Ectodermal cell (in vitro differentiated cells): Measurements from ENCODE around the gene HHATL.

Source experiments
- H3K27ac ChIP-seq: 2 replicates; pipeline ENCODE4 v1.7.0; 2013; ENCODE audit warnings: mild to moderate bottlenecking, low read depth, low read length; ENCODE audit not compliant: insufficient read depth, poor library complexity, severe bottlenecking
- H3K27me3 ChIP-seq: 2 replicates; pipeline ENCODE4 v1.7.0; 2013; ENCODE audit warnings: mild to moderate bottlenecking, low read length; ENCODE audit not compliant: insufficient read depth, control insufficient read depth, poor library complexity, severe bottlenecking
- H3K36me3 ChIP-seq: one replicate; pipeline ENCODE4 v1.7.0; 2013; ENCODE audit warnings: low read length; ENCODE audit not compliant: control insufficient read depth, insufficient read depth
- H3K4me1 ChIP-seq: one replicate; pipeline ENCODE4 v1.7.0; 2013; ENCODE audit warnings: low read length; ENCODE audit not compliant: control insufficient read depth, insufficient read depth
- H3K4me3 ChIP-seq: 2 replicates; pipeline ENCODE4 v1.7.0; 2013; ENCODE audit warnings: low read depth, low read length, control low read depth; ENCODE audit not compliant: insufficient read depth
- H3K9me3 ChIP-seq: 2 replicates; pipeline ENCODE4 v1.7.0; 2013; ENCODE audit warnings: mild to moderate bottlenecking, low read length, moderate library complexity; ENCODE audit not compliant: control insufficient read depth
- WGBS, 2 experiments: methylation state at CpG; one replicate each; pipeline ENCODE4 v1.1.7; 2013; ENCODE audit warnings: missing lambda C conversion rate in 2 of 2; 5-methylcytosine and 5-hydroxymethylcytosine counted together

Gene HHATL

DNA sequence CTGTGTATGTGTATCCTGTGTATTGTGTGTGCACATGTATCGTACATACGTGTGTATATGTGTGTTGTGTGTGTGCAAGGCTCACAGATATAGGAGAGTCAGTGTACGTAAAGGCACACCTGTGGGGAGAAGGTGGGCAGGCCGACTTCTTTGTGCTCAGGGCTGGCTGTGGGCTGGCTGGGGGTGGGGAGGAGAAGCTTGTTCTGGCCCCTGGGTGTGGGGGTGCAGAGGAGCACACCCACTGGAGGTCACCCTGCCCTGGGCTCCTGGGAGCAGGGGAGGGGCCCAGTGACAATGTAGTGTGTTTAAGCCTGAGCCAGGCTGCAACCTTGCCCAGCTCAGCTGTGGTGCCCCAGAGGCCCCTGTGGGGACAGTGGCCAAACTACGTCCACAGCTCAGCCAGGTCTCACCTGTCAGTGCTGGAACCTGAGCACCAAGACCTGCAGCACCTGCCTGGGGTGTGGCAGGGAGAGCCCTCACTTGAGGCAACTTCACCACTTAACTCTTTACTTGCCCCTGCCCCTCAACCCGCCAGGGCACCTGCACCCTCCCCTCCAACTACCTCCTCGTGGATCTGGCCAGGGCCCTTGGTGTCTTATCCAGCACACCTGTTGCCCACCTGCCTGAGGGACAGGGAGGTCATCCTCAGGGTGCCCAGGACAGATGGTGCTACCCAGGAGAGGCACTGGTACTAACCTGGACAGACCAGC, 2.6 kb upstream of the HHATL start:
- no peaks in the 10 kb centered on the region for H3K27me3 ChIP-seq

DNA sequence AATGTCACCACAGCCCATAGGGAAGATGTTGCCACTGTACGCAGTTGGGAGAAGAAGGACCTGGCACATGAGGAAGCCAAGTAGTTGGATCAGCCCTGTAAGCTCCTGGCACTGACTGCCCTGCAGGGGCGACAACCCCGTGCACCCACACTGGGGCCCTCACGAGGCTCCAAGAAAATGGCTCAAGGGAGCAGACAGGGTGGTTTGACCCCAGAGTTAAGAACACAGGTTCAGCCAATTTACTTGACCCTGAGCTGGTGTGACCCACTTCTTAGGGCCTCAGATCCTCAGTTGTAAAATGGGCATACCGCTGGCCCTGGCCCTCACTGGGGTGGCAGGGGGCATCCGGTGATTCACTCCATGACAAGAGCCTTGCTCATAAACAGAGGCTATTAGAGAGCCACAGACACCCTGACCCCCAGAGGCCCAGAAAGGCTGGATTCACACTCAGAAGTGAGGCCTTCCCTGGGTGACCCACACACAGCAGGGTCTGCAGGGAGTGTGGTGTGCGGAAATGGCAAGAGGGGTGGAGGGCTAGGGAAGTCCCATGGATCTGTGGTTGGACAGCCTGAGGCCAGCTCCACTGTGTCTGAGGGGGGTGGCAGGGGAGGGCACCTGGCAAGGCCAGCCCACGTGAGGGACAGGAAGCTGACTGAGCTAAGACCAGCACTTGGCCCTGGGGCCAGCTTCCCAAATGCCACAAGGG, 1.7 kb upstream of the HHATL start:
- H3K4me3 ChIP-seq = no peak overlapping the region
- 90 to 92% methylated on average over 8 of the region's 8 CpGs for WGBS, 2 experiments
- no peaks in the 10 kb centered on the region for H3K36me3 ChIP-seq
- H3K27ac ChIP-seq = no peak overlapping the region
- H3K27me3 ChIP-seq = no peaks in the 10 kb centered on the region
- no peaks in the 10 kb centered on the region for H3K9me3 ChIP-seq
- H3K4me1 ChIP-seq = no peaks in the 10 kb centered on the region

More for the DNA sequence above, 2.6 kb upstream of the HHATL start:
- 84 to 88% methylated on average over 7 of the region's 7 CpGs for WGBS, 2 experiments
- no peaks in the 10 kb centered on the region for H3K36me3 ChIP-seq
- H3K4me1 ChIP-seq = no peaks in the 10 kb centered on the region
- no peak overlapping the region for H3K27ac ChIP-seq
- no peak overlapping the region for H3K4me3 ChIP-seq
- no peaks in the 10 kb centered on the region for H3K9me3 ChIP-seq

DNA sequence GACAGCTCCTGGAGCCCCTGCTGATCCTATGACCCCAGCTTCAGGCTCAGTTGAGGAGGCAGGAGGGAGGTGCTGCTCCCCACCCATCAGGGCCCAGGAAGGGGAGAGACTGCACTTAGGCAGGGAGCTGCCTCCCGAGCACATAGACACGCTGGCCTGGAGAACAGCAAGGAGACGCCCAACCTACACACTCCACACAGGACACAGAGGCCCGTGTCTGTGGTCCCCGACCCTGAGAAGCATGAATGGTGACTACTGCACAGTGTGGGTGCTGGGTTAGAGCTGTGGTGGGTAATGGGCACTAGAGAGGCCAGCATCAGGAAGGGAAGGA, 1.1 kb upstream of the HHATL start:
- Histone ChIP-seq H3K4me1 (no peaks in the 10 kb centered on the region), H3K36me3 (no peaks in the 10 kb centered on the region), H3K27ac (no peak overlapping the region), H3K9me3 (no peaks in the 10 kb centered on the region), H3K4me3 (no peak overlapping the region), H3K27me3 (no peaks in the 10 kb centered on the region)
- 81 to 97% methylated on average over 5 of the region's 5 CpGs for WGBS, 2 experiments

DNA sequence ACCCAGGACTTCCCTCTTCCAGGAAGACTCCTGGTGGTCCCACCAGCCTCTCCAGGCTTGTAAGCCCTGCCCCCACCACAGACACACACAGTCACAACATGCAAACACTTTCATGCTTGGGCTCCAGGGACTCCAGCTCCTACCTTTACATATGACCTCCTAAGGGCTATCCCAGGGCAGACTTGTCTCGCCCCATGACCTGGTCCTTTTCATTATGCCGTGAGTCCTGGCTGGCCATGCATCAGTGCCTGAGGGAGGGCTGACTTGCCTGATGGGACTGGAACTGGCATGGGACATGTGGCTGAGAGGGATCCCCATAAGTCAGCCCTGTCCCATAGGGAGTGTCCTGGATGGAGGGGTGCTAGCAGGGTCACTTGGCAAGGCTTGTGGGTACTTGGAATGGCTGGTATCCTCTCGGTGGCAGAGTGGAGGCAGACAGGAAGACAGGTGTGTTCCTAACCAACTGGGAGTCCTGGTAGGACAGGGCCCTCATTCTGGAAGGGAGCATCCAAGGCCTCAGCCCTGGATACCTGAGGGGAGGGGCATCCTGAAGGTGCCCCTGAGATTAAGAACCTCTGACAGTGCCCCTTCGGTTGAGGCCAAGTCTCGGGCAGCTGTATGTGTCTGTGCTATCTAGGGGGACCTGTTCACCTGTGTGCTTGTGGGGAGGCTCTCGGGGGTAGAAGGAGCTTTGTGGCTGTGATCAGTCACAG, 540 bp upstream of the HHATL start:
- 89 to 90% methylated on average over 6 of the region's 6 CpGs for WGBS, 2 experiments
- Histone ChIP-seq H3K27ac (no peak overlapping the region), H3K9me3 (no peaks in the 10 kb centered on the region), H3K4me1 (no peaks in the 10 kb centered on the region), H3K4me3 (no peak overlapping the region), H3K36me3 (no peaks in the 10 kb centered on the region), H3K27me3 (no peaks in the 10 kb centered on the region)

DNA sequence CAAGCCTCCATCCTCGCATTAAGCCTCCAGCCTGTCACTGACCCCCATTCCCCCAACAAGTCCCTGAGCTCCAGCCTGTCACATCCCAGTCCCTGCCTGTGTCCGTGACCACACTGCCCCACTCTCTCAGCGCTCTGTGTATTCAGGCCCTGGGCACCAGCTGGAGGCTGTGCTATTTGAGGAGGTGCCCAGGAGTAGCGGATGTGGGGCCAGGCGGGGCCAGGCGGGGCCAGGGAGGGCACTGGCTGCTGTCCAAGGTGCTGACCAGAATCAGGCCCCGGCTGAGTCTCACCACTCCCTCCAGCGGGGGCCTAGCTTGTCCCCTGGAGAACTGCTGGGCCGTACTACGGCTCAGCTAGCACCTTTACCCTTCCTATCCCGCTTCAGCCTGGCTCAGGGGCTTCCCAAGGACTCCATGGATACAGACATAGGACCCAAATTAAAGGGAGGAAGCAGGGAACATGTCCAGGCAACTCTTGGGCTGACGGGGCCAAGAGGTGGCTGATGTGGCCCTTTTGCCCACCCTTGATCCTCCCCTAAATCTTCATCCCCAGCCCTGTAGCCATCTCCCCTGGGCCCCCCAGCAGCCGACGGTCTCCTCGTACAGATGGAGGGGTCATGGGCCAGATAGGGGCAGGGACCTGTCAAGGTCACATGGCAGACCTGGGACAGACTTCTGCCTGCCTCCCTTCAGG, 1.1 kb downstream of the HHATL start:
- Histone ChIP-seq H3K4me1 (no peaks in the 10 kb centered on the region), H3K27ac (no peak overlapping the region), H3K27me3 (no peaks in the 10 kb centered on the region), H3K9me3 (no peaks in the 10 kb centered on the region), H3K4me3 (no peak overlapping the region), H3K36me3 (no peaks in the 10 kb centered on the region)
- WGBS, 2 experiments = 36 to 37% methylated on average over 15 of the region's 15 CpGs

DNA sequence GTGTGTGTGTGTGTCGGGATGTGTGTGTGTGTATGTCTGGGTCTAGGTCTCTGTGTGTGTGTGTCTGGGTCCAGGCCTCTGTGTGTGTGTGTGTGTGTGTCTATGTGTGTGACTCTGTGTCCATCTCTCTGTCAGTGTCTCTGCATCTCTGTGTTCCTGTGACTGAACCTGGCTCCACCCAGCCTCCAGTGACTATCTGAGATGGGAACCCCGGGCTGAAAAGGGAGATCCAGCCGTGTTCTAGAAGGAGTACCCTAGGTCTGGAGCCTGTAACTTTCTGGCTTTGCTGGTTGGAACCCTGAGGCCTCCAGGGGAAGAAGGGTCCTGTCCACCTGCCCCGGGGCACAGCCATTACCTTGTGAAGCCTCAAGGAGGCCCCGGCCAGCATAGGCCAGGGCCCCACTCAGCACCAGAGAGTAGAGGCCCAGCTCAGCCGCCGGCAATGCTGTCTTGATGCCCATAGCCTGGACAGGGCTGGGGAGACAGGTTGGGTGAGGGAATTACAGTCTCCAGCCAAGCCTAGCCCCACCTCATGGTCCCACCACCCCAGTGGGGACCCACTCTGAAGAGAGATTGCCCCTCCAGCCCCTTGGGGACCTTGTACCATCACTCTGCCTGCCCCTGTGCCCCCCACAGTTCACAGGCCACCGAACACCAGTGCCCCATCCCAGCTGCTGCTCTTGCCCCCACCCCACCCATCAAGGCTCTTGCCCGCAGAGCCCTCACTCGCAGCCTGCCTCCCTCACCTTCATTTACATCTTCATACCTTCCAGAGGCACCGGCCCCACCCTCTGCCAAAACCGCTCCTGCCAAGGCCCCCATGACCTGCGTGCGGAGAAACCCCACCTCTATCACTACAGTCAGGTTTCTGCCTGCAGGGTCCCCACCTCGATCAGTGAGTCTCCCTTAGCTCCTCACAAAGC, 2.0 kb downstream of the HHATL start:
- H3K27ac ChIP-seq = no peak overlapping the region
- 71 to 73% methylated on average over 15 of the region's 15 CpGs for WGBS, 2 experiments

DNA sequence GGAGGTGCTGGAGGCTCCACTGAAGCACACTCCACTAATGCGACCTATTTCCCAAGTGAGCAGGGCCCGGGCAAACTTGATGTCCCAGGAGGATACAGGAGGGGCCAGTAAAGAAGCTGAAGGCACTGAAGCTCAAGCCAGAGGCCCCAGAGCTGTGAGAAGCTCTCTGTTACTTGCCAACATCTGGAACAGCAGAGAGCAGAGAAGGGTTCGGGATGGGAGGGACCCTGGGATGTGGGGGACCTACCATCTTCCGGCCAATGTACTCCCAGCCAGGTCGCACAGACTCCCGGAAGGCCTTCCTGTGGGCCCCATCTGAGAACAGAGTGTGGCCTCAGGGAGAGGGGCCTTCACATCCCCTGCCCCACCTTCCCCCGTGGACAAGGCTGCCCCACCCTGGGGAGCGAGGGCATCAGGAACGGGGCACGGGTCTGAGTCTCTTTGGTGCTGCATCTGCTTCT, 3.1 kb downstream of the HHATL start:
- 88% methylated on average over 10 of the region's 10 CpGs for WGBS, 2 experiments
- no peaks in the 10 kb centered on the region for H3K27me3 ChIP-seq

More for the DNA sequence above, 2.0 kb downstream of the HHATL start:
- H3K27me3 ChIP-seq = no peaks in the 10 kb centered on the region
- H3K4me1 ChIP-seq = no peaks in the 10 kb centered on the region
- no peaks in the 10 kb centered on the region for H3K36me3 ChIP-seq
- no peak overlapping the region for H3K4me3 ChIP-seq
- H3K9me3 ChIP-seq = no peaks in the 10 kb centered on the region

DNA sequence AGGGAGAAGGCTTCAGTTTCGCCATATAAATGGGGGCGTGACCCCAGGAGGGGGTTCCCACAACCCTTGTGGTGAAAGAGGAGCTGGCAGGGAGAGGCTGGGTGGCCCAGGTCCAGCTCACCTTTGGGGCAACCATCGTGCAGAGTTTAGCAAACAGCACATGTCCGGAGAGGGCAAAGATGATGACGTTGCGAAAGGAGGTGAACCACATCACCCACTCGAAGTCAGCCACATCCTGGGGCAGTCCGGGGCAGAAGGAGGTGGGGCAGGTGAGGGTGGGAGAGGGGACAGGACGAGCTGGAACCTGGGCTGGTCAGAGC, 3.7 kb downstream of the HHATL start:
- Histone ChIP-seq H3K36me3 (no peaks in the 10 kb centered on the region), H3K27ac (no peak overlapping the region), H3K4me3 (no peak overlapping the region), H3K9me3 (no peaks in the 10 kb centered on the region), H3K4me1 (no peaks in the 10 kb centered on the region), H3K27me3 (no peaks in the 10 kb centered on the region)
- WGBS, 2 experiments = 94% methylated on average over 8 to 9 of the region's 9 CpGs

More for the DNA sequence above, 3.1 kb downstream of the HHATL start:
- Histone ChIP-seq H3K4me1 (no peaks in the 10 kb centered on the region), H3K9me3 (no peaks in the 10 kb centered on the region), H3K36me3 (no peaks in the 10 kb centered on the region), H3K4me3 (no peak overlapping the region), H3K27ac (no peak overlapping the region)

DNA sequence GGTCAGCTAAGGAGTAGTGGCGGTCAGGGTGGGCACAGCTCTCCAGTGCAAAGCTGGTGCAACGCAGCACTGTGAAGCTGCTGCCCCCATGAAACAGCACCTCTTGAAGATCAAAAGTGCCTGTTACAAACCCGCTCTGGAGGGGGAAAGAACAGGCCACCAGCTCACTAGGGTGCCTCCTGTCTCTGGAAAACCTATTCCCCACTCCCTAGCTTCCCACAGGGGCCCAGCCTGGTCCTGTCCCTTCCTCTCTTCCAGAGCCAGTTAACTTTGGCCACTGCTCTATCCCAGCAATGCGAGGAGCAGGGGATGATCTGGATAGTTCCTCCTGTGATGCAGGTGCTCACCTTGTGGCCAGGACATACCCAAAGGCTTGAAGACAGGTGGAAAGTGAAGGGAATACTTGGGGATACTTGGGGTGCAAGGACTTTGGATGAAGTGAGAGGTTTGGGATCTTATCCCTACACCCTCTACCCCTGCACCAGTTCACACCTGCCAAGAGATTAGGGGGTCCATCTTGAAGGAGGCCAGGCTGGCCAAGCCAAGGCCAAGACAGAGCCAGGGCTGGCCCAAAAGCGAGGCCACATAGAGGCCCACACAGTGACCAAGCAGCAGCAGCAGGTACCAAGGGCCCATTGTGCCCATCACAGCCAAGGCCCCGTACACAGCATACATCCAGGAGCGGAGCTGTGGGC, 4.2 kb downstream of the HHATL start:
- Histone ChIP-seq H3K9me3 (no peaks in the 10 kb centered on the region), H3K4me3 (no peak overlapping the region), H3K27ac (no peak overlapping the region), H3K4me1 (no peaks in the 10 kb centered on the region), H3K36me3 (no peaks in the 10 kb centered on the region), H3K27me3 (no peaks in the 10 kb centered on the region)
- 94% methylated on average over 7 of the region's 7 CpGs for WGBS, 2 experiments
